Endometrial microvascular endothelial cells (primary cell): ENCODE data around the gene ASMT. TPM values are rescaled to one million over a fixed set of nuclear protein-coding genes. Genes with fewer than 3 reads are reported as not detected.
"Not testable (repeated sequence)": the region's sequence is repeated elsewhere in the genome, so short reads cannot be mapped to it uniquely, and the experiment has no call there.

Experiments used
- in situ Hi-C: cut with HindIII; loops from 2 replicates; pipeline ENCODE4 v1.10.0; 2017; ENCODE audit warnings: low sequenced_read_pairs, low pct_unique_long_range_greater_than_20kb; ENCODE audit errors: inconsistent ontology term
- total RNA-seq: library from RNA; depleted of rRNA; stranded (reverse); fragments of >200 nt; gene quantifications from one replicate; pipeline ENCODE4 v1.2.3, GENCODE V29; 2015; ENCODE audit errors: inconsistent ontology term

ASMT gene
- total RNA-seq, 1 donor from 2014 or later, result not detected

- in situ Hi-C loops, result not testable (repeated sequence)
Measured at GRCh38 chrX:1682501-1682900, 67.6 kb downstream of the ASMT start.

DNA sequence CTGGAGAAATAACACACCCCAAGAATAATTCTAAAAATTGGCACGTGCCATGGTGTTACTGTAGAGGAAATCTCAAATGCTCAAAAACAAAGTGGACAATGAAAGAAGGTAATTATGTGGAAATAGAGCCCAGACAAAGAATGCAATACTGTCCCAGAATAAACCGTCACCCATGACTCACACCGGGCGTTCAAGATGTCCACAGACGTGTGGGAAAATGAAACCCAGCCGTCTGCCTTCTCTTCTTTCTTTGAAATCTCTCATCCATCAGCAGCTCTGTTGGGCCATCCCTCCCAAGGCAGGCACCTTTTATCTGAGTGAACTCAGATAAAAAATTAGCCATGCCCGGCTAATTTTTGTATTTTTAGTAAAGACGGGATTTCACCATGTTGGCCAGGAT lies 70.0 kb downstream of the ASMT start:
- in situ Hi-C loops, result not testable (repeated sequence)

DNA sequence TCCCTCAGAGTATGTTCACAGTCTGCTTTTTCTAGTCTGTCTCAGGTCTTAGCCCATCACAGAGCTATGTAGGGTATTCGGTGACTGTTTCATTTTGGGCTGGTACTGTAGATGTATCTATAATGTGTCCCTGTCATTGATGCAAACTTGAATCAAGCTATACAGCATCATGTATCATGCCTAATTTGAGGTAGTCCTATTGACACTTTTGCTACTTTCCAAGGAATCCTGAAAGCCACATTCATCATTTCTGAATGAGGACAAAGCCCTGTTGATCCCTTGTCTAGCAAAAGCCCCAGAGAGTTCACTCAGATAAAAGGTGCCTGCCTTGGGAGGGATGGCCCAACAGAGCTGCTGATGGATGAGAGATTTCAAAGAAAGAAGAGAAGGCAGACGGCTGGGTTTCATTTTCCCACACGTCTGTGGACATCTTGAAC lies 70.6 kb downstream of the ASMT start:
- in situ Hi-C loops, result not testable (repeated sequence)

- in situ Hi-C loops, result no loop called here
Measured at GRCh38 chrX:1686642-1687041, 71.8 kb downstream of the ASMT start.

Other genes with a start within 250 kb of the ASMT start
- gene SLC25A6, start 222.9 kb upstream of the ASMT start, total RNA-seq, result 233 TPM
- gene ASMTL, start 162.2 kb upstream of the ASMT start, total RNA-seq, result 18.0 TPM
- gene P2RY8, start 77.9 kb upstream of the ASMT start, total RNA-seq, result not detected
- 26.2 TPM for gene AKAP17A, start 23.5 kb upstream of the ASMT start, total RNA-seq